Liver (tissue), 9 donors: ENCODE data around the gene UNC45B. TPM values are rescaled to one million over a fixed set of nuclear protein-coding genes. Genes with fewer than 3 reads are reported as not detected.

Source experiments
- DNase-seq: peaks from one replicate; pipeline ENCODE4 v3.0.0-alpha.2; 2017; ENCODE audit warnings: low spot score
- H3K27ac ChIP-seq, 2 donors: one replicate each; pipeline ENCODE4 v1.7.0; 2013; ENCODE audit warnings: inconsistent platforms in 2 of 2, low read length in 2 of 2, control low read depth in 1 of 2, low read depth in 1 of 2, mild to moderate bottlenecking in 1 of 2
- H3K27me3 ChIP-seq, 4 donors: one replicate each; pipeline versions ENCODE4 v1.6.1 to v1.7.0; 2013; ENCODE audit warnings: low read length in 3 of 4, inconsistent platforms in 1 of 4, mild to moderate bottlenecking in 1 of 4, moderate library complexity in 1 of 4; ENCODE audit not compliant: control insufficient read depth in 4 of 4, insufficient read depth in 4 of 4
- H3K36me3 ChIP-seq, 4 donors: one replicate each; pipeline versions ENCODE4 v1.6.1 to v1.7.0; 2013; ENCODE audit warnings: low read length in 3 of 4, mild to moderate bottlenecking in 3 of 4, low read depth in 1 of 4, moderate library complexity in 1 of 4; ENCODE audit not compliant: control insufficient read depth in 4 of 4, insufficient read depth in 3 of 4
- H3K4me1 ChIP-seq, 4 donors: one replicate each; pipeline versions ENCODE4 v1.6.1 to v1.7.0; 2013; ENCODE audit warnings: low read length in 3 of 4, mild to moderate bottlenecking in 3 of 4, moderate library complexity in 1 of 4; ENCODE audit not compliant: control insufficient read depth in 4 of 4, insufficient read depth in 4 of 4
- H3K4me3 ChIP-seq, 3 donors: one replicate each; pipeline versions ENCODE4 v1.6.1 to v1.7.0; 2013; ENCODE audit warnings: low read length in 3 of 3, control low read depth in 1 of 3, low read depth in 1 of 3, mild to moderate bottlenecking in 1 of 3
- H3K9ac ChIP-seq, 2 donors: one replicate each; pipeline ENCODE4 v1.7.0; 2013; ENCODE audit warnings: low read length in 2 of 2, mild to moderate bottlenecking in 2 of 2, moderate library complexity in 2 of 2, control low read depth in 1 of 2, low read depth in 1 of 2
- H3K9me3 ChIP-seq, 4 donors: one replicate each; pipeline versions ENCODE4 v1.6.1 to v1.7.0; 2013; ENCODE audit warnings: low read length in 3 of 4; ENCODE audit not compliant: control insufficient read depth in 4 of 4
- EGR1 ChIP-seq, 2 donors: IDR thresholded peaks; 2 replicates each; pipeline ENCODE4 v1.6.1; 2016 to 2018; ENCODE audit warnings: antibody characterized with exemption in 2 of 2, low read depth in 2 of 2
- FOXA1 ChIP-seq: IDR thresholded peaks from 2 replicates; pipeline ENCODE4 v1.6.1; 2016; ENCODE audit warnings: antibody characterized with exemption
- FOXA2 ChIP-seq: IDR thresholded peaks from 2 replicates; pipeline ENCODE4 v1.6.1; 2016; ENCODE audit warnings: antibody characterized with exemption
- HNF4A ChIP-seq, 2 donors: conservative IDR thresholded peaks; 2 replicates each; pipeline ENCODE4 v1.6.1; 2016; ENCODE audit warnings: antibody characterized with exemption in 2 of 2, mild to moderate bottlenecking in 2 of 2
- HNF4G ChIP-seq: IDR thresholded peaks from 2 replicates; pipeline ENCODE4 v1.6.1; 2016; ENCODE audit warnings: antibody characterized with exemption
- JUND ChIP-seq, 2 donors: IDR thresholded peaks; 2 replicates each; pipeline ENCODE4 v1.6.1; 2016; ENCODE audit warnings: antibody characterized with exemption in 2 of 2
- NR2F2 ChIP-seq: IDR thresholded peaks from 2 replicates; pipeline ENCODE4 v1.6.1; 2016; ENCODE audit warnings: antibody characterized with exemption
- RAD21 ChIP-seq, 2 donors: IDR thresholded peaks; 2 replicates each; pipeline ENCODE4 v1.6.1; 2016; ENCODE audit warnings: antibody characterized with exemption in 2 of 2, mild to moderate bottlenecking in 2 of 2
- RXRA ChIP-seq, 2 donors: IDR thresholded peaks; 2 replicates each; pipeline ENCODE4 v1.6.1; 2017 to 2018; ENCODE audit warnings: antibody characterized with exemption in 2 of 2, mild to moderate bottlenecking in 1 of 2
- SP1 ChIP-seq: IDR thresholded peaks from 2 replicates; pipeline ENCODE4 v1.6.1; 2018; ENCODE audit warnings: antibody characterized with exemption, mild to moderate bottlenecking
- WGBS: extraction: QIAGEN DNeasy Blood & Tissue Kit; methylation state at CpG from one replicate; pipeline ENCODE4 v1.1.7; 2013; 5-methylcytosine and 5-hydroxymethylcytosine counted together
- polyA plus RNA-seq, 2 donors: library from polyadenylated mRNA; stranded (reverse) in 1 of 2; unstranded in 1 of 2; fragments of 200-250 nt in 1 of 2; fragments of >200 nt in 1 of 2; fragmentation: Nextera tagmentation in 1 of 2; extraction: Ambion mirVana in 1 of 2; gene quantifications; one replicate each; pipeline versions ENCODE4 v1.2.1 to v1.2.3, GENCODE V29; 2013 to 2015
- total RNA-seq, 2 donors: library from RNA; depleted of rRNA; stranded (reverse); fragments of >200 nt; gene quantifications; one replicate each; pipeline ENCODE4 v1.2.3, GENCODE V29; 2014
- TF ChIP-seq, protein P1 (sequence below): IDR thresholded peaks from 2 replicates; pipeline ENCODE4 v1.6.1; 2016; ENCODE audit warnings: antibody characterized with exemption
- TF ChIP-seq, protein P2 (sequence below): fragments of 150-350 bp; IDR thresholded peaks from 2 replicates; pipeline ENCODE4 v1.5.1; 2017; ENCODE audit warnings: improper control_type of control experiment, low read depth, low read length; ENCODE audit not compliant: missing input control
- TF ChIP-seq, protein P3 (sequence below): IDR thresholded peaks from 2 replicates; pipeline ENCODE4 v1.6.1; 2016; ENCODE audit warnings: antibody characterized with exemption
- TF ChIP-seq, protein P4 (sequence below): IDR thresholded peaks from 2 replicates; pipeline ENCODE4 v1.6.1; 2016; ENCODE audit warnings: antibody characterized with exemption
- TF ChIP-seq, protein P5 (sequence below): IDR thresholded peaks from 2 replicates; pipeline ENCODE4 v1.6.1; 2016; ENCODE audit warnings: antibody characterized with exemption, mild to moderate bottlenecking
- donor health status: healthy.
- donor health status: healthy.
- donor health status: healthy.
- donor health status: healthy.
- donor health status: healthy.

Gene UNC45B
- total and polyA plus RNA-seq, 4 donors = 0.02 to 0.09 TPM; not detected in 2

DNA sequence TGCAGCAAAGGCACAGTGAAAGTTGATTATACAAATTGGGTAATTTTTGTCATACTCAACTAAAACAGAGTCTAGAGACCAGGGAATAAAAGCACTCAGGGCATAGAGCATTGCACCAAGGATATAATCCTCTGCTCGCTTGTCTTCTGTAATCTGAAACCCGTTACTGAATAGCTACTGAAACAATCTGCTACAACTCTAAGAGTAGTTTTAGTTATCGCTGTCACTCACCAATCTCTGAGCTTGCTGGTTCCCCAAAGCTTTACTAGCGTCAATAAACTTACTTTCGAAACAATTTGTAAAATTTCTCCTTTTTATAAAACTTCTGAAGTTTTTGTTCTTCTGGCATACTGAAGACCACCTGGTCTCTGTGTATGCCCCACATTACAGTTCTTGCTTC is 69.5 kb downstream of the UNC45B start:
- DNase-seq = no peak
- no peak for TF ChIP-seq SP1
- no peak for TF ChIP-seq FOXA2
- TF ChIP-seq, protein P1, sequence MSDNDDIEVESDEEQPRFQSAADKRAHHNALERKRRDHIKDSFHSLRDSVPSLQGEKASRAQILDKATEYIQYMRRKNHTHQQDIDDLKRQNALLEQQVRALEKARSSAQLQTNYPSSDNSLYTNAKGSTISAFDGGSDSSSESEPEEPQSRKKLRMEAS = no peak
- no peak for TF ChIP-seq HNF4G
- TF ChIP-seq RAD21 (IDR thresholded peaks at IDR 0.05) = no peak
- no peak for TF ChIP-seq JUND (IDR thresholded peaks at IDR 0.05)
- TF ChIP-seq RXRA (IDR thresholded peaks at IDR 0.05) = no peak
- no peak for TF ChIP-seq HNF4A (conservative IDR thresholded peaks at IDR 0.05)
- TF ChIP-seq, protein P2, sequence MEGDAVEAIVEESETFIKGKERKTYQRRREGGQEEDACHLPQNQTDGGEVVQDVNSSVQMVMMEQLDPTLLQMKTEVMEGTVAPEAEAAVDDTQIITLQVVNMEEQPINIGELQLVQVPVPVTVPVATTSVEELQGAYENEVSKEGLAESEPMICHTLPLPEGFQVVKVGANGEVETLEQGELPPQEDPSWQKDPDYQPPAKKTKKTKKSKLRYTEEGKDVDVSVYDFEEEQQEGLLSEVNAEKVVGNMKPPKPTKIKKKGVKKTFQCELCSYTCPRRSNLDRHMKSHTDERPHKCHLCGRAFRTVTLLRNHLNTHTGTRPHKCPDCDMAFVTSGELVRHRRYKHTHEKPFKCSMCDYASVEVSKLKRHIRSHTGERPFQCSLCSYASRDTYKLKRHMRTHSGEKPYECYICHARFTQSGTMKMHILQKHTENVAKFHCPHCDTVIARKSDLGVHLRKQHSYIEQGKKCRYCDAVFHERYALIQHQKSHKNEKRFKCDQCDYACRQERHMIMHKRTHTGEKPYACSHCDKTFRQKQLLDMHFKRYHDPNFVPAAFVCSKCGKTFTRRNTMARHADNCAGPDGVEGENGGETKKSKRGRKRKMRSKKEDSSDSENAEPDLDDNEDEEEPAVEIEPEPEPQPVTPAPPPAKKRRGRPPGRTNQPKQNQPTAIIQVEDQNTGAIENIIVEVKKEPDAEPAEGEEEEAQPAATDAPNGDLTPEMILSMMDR = no peak
- TF ChIP-seq EGR1 (IDR thresholded peaks at IDR 0.05; ENCODE audit: low read depth in 2 of 2) = no peak
- TF ChIP-seq, protein P3, sequence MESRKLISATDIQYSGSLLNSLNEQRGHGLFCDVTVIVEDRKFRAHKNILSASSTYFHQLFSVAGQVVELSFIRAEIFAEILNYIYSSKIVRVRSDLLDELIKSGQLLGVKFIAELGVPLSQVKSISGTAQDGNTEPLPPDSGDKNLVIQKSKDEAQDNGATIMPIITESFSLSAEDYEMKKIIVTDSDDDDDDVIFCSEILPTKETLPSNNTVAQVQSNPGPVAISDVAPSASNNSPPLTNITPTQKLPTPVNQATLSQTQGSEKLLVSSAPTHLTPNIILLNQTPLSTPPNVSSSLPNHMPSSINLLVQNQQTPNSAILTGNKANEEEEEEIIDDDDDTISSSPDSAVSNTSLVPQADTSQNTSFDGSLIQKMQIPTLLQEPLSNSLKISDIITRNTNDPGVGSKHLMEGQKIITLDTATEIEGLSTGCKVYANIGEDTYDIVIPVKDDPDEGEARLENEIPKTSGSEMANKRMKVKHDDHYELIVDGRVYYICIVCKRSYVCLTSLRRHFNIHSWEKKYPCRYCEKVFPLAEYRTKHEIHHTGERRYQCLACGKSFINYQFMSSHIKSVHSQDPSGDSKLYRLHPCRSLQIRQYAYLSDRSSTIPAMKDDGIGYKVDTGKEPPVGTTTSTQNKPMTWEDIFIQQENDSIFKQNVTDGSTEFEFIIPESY = no peak
- TF ChIP-seq, protein P4, sequence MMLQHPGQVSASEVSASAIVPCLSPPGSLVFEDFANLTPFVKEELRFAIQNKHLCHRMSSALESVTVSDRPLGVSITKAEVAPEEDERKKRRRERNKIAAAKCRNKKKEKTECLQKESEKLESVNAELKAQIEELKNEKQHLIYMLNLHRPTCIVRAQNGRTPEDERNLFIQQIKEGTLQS = no peak
- TF ChIP-seq FOXA1 = no peak
- TF ChIP-seq, protein P5, sequence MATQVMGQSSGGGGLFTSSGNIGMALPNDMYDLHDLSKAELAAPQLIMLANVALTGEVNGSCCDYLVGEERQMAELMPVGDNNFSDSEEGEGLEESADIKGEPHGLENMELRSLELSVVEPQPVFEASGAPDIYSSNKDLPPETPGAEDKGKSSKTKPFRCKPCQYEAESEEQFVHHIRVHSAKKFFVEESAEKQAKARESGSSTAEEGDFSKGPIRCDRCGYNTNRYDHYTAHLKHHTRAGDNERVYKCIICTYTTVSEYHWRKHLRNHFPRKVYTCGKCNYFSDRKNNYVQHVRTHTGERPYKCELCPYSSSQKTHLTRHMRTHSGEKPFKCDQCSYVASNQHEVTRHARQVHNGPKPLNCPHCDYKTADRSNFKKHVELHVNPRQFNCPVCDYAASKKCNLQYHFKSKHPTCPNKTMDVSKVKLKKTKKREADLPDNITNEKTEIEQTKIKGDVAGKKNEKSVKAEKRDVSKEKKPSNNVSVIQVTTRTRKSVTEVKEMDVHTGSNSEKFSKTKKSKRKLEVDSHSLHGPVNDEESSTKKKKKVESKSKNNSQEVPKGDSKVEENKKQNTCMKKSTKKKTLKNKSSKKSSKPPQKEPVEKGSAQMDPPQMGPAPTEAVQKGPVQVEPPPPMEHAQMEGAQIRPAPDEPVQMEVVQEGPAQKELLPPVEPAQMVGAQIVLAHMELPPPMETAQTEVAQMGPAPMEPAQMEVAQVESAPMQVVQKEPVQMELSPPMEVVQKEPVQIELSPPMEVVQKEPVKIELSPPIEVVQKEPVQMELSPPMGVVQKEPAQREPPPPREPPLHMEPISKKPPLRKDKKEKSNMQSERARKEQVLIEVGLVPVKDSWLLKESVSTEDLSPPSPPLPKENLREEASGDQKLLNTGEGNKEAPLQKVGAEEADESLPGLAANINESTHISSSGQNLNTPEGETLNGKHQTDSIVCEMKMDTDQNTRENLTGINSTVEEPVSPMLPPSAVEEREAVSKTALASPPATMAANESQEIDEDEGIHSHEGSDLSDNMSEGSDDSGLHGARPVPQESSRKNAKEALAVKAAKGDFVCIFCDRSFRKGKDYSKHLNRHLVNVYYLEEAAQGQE = no peak
- H3K4me1 ChIP-seq = no peaks in the 10 kb centered on the region
- no peak overlapping the region for H3K27ac ChIP-seq
- WGBS = 74% methylated on average over 5 of the region's 5 CpGs
- no peaks in the 10 kb centered on the region for H3K27me3 ChIP-seq
- no peak overlapping the region for H3K9ac ChIP-seq
- H3K9me3 ChIP-seq = no peaks in the 10 kb centered on the region
- no peak overlapping the region for H3K4me3 ChIP-seq
- H3K36me3 ChIP-seq = no peaks in the 10 kb centered on the region

DNA sequence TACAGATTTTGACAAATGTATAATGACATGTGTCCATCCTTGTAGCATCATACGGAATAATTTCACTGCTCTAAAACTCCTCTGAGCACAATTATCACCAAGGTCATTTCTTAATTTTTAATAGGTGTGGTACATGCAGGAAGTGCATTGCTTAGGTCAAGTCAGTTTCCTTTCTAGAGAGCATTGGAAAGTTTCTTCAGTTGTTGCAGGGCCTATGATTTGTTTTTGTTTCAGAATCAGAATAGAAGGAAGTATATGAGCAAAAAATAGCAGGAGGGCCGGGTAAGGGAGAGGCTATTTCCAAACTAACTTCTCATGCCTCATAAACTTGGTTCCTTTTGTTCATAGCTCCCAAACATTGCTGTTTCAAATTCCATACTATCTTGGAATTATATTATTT is 71.3 kb downstream of the UNC45B start:
- Histone ChIP-seq H3K27me3 (no peaks in the 10 kb centered on the region), H3K9me3 (peaks cover 0 to 4% (median 2%) of the 10 kb centered on the region in 4 donors), H3K4me3 (no peak overlapping the region), H3K4me1 (no peaks in the 10 kb centered on the region), H3K9ac (no peak overlapping the region), H3K36me3 (no peaks in the 10 kb centered on the region), H3K27ac (no peak overlapping the region)
- 66% methylated on average over 2 of the region's 2 CpGs for WGBS
- TF ChIP-seq JUND (IDR thresholded peaks at IDR 0.05) (no peak), SP1 (no peak), NR2F2 (peak; percentile 55)
- no peak for DNase-seq
